ENCODE measurements around the gene ATP2C2.

ATP2C2 gene

GRCh38 chr16:84347161-84347560 is 21.2 kb upstream of the ATP2C2 start:
- no peak for DNase-seq (ENCODE audit: low read depth)
- H3K4me3 ChIP-seq (ENCODE audit: low read depth, low read length) = no peak overlapping the region
- TF ChIP-seq POLR2A (IDR thresholded peaks at IDR 0.05; ENCODE audit: extremely low read depth, insufficient read length) = no peak
- TF ChIP-seq CTCF (IDR thresholded peaks at IDR 0.05; ENCODE audit: low read depth, low read length) = no peak
- TF ChIP-seq, protein P1, sequence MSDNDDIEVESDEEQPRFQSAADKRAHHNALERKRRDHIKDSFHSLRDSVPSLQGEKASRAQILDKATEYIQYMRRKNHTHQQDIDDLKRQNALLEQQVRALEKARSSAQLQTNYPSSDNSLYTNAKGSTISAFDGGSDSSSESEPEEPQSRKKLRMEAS (IDR thresholded peaks at IDR 0.05; ENCODE audit: low read depth, low read length) = no peak
- TF ChIP-seq MYC (IDR thresholded peaks at IDR 0.05; ENCODE audit: low read depth, low read length) = no peak

- no peak overlapping the region for H3K4me3 ChIP-seq (ENCODE audit: low read depth, low read length)
- TF ChIP-seq, protein P1 (IDR thresholded peaks at IDR 0.05; ENCODE audit: low read depth, low read length) = no peak
- TF ChIP-seq MYC (IDR thresholded peaks at IDR 0.05; ENCODE audit: low read depth, low read length) = no peak
- no peak for TF ChIP-seq CTCF (IDR thresholded peaks at IDR 0.05; ENCODE audit: low read depth, low read length)
- DNase-seq (ENCODE audit: low read depth) = no peak
Observed at GRCh38 chr16:84348386-84348888, 19.9 kb upstream of the ATP2C2 start.

DNA sequence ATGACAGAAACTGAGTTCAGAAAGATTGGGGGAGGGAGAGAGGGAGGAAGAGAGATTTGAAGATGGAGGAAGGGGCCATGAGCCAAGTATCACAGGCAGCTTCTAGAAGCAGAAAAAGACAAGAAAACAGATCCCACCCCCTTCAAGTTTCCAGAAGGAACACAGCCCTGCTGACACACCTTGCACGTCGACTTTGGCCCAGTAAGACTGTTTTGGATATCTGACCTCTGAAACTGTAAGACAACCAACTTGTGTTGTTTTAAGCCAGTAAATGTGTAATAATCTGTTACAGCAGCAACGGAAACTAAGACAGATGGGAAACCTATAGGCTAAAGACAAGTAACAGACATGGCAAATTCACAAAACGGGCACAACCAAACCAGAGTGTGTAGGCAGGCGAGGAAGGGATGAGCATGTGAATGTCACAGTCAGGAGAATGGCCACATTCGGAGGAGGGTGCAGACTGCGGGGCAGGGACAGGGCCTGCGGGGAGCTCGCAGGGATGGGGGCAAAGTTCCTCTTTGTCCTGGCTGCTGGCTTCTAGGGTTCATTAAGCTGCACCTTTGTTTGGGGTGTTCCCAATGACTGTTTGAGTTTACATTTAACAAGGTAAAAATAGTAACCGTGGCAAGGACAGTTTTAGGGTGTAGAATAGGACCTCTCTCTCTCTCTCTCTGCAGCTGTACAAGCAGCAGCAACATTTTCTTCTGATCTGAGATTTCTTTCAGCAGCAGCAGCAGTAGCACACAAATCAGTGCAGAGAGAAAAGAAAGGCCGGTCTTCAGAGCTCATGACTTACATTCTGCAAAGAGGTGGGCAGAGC is 18.3 kb upstream of the ATP2C2 start:
- no peak overlapping the region for H3K4me3 ChIP-seq (ENCODE audit: low read depth, low read length)
- DNase-seq (ENCODE audit: low read depth) = no peak
- no peak for TF ChIP-seq POLR2A (IDR thresholded peaks at IDR 0.05; ENCODE audit: extremely low read depth, insufficient read length)
- no peak for TF ChIP-seq CTCF (IDR thresholded peaks at IDR 0.05; ENCODE audit: low read depth, low read length)
- TF ChIP-seq, protein P1 (IDR thresholded peaks at IDR 0.05; ENCODE audit: low read depth, low read length) = no peak
- TF ChIP-seq MYC (IDR thresholded peaks at IDR 0.05; ENCODE audit: low read depth, low read length) = no peak

GRCh38 chr16:84350685-84351400 is 17.5 kb upstream of the ATP2C2 start:
- no peak for DNase-seq (ENCODE audit: low read depth)
- no peak overlapping the region for H3K4me3 ChIP-seq (ENCODE audit: low read depth, low read length)
- TF ChIP-seq MYC (IDR thresholded peaks at IDR 0.05; ENCODE audit: low read depth, low read length) = no peak
- no peak for TF ChIP-seq CTCF (IDR thresholded peaks at IDR 0.05; ENCODE audit: low read depth, low read length)
- TF ChIP-seq POLR2A (IDR thresholded peaks at IDR 0.05; ENCODE audit: extremely low read depth, insufficient read length) = no peak
- TF ChIP-seq, protein P1 (IDR thresholded peaks at IDR 0.05; ENCODE audit: low read depth, low read length) = no peak

DNA sequence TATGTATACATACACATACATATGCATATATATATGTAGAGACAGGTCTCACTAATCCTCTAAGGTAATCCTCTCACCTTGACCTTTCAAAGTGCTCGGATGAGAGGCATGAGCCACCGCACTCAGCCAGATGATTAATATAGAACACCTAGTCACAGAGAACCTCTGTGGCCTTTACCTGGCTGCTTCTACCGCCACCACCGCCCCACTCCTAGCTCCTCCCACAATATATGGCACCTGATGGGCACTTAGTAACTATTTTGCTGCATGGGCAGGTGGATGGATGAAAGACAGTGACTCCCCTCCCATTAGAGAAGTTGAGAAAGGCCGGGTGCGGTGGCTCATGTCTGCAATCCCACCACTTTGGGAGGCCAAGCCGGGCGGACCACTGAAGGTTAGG is 16.7 kb upstream of the ATP2C2 start:
- H3K4me3 ChIP-seq (ENCODE audit: low read depth, low read length) = no peak overlapping the region
- TF ChIP-seq CTCF (IDR thresholded peaks at IDR 0.05; ENCODE audit: low read depth, low read length) = no peak
- TF ChIP-seq MYC (IDR thresholded peaks at IDR 0.05; ENCODE audit: low read depth, low read length) = no peak
- TF ChIP-seq POLR2A (IDR thresholded peaks at IDR 0.05; ENCODE audit: extremely low read depth, insufficient read length) = no peak
- TF ChIP-seq, protein P1 (IDR thresholded peaks at IDR 0.05; ENCODE audit: low read depth, low read length) = no peak
- no peak for DNase-seq (ENCODE audit: low read depth)
